NB4 (cell line): ENCODE data around the gene TXLNB.

Experiments
- POLR2A ChIP-seq: IDR thresholded peaks from 2 replicates; pipeline ENCODE4 v1.6.1; 2011; ENCODE audit warnings: mild to moderate bottlenecking; ENCODE audit not compliant: insufficient read length; ENCODE audit errors: extremely low read depth
- TF ChIP-seq, protein P1 (sequence below): IDR thresholded peaks from one replicate; pipeline ENCODE4 v1.5.1; 2012; ENCODE audit warnings: low read depth, low read length
- TF ChIP-seq, protein P2 (sequence below): IDR thresholded peaks from 2 replicates; pipeline ENCODE4 v1.6.1; 2011; ENCODE audit warnings: low read depth, low read length

DNA sequence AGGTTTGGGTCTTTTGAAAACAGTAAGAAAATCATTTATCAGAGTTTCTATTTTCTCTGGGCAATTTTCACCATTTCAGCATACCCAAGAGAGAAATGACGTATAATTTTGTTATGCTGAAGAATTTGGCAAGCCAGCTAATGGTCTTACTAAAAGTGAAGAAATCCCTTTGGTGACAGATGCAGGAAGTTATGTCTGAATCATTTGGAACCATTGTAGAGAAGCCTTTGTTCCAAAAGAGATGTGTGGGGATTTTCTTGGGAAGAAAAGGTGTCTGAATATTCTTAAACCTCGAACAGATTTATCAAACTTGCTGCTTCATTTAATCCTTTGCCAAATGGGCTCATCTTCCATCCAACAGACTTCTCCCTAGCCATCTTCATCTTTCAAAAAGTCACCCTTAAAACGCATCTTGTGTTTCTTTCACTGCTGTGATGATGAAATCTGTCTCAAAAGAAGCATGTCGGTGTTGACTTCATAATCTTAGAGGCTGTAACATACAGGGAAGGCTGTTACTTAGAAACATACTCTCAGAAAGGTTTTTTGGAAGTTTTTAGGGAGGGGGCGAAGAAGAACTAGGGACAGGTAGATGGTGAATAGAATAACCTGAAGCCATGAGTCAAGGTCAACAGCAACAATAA, 43.1 kb upstream of the TXLNB start:
- TF ChIP-seq, protein P1, sequence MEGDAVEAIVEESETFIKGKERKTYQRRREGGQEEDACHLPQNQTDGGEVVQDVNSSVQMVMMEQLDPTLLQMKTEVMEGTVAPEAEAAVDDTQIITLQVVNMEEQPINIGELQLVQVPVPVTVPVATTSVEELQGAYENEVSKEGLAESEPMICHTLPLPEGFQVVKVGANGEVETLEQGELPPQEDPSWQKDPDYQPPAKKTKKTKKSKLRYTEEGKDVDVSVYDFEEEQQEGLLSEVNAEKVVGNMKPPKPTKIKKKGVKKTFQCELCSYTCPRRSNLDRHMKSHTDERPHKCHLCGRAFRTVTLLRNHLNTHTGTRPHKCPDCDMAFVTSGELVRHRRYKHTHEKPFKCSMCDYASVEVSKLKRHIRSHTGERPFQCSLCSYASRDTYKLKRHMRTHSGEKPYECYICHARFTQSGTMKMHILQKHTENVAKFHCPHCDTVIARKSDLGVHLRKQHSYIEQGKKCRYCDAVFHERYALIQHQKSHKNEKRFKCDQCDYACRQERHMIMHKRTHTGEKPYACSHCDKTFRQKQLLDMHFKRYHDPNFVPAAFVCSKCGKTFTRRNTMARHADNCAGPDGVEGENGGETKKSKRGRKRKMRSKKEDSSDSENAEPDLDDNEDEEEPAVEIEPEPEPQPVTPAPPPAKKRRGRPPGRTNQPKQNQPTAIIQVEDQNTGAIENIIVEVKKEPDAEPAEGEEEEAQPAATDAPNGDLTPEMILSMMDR, result no peak
- TF ChIP-seq POLR2A, result no peak
- TF ChIP-seq, protein P2, sequence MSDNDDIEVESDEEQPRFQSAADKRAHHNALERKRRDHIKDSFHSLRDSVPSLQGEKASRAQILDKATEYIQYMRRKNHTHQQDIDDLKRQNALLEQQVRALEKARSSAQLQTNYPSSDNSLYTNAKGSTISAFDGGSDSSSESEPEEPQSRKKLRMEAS, result 0 out of 2 replicates have a peak, but pooled peaks have one; percentile 5
